Choroid plexus epithelial cell (primary cell): ENCODE measurements around the gene EPHA8.

Experiments used
- DNase-seq: peaks from one replicate; pipeline ENCODE4 v3.0.0-alpha.2; 2010; ENCODE audit warnings: low read depth
- H3K4me3 ChIP-seq: 2 replicates; pipeline ENCODE4 v1.5.1; 2011; ENCODE audit warnings: low read depth, mild to moderate bottlenecking, control low read depth, low read length, moderate library complexity
- TF ChIP-seq, protein P1 (sequence below): conservative IDR thresholded peaks from 2 replicates; pipeline ENCODE4 v1.5.1; 2011; ENCODE audit warnings: low read depth, mild to moderate bottlenecking, control low read depth, inconsistent platforms, low read length, moderate library complexity

EPHA8 gene

DNA sequence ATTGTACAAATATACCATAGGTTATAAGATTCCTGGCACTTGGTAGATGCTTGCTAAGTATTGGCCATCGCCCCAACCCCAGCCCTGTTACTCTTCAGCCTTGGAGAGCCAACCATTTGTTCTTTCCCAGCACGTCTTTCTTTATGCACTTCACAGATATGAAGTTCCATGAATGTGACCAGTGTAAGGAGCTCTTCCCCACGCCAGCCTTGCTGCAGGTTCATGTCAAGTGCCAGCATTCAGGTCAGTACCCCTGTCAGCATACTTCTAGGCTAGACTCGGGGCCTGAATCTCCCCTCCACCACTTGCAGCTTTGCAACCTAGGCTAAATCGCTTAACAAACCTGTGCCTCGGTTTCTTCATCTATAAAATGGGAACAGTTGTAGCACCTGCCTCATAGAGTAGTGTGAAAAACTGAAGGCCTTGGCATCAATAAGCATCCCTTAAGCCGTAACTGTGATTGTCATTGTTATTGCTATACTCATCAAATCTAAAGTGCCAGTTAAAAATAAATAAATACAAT, 41.0 kb upstream of the EPHA8 start:
- no peak overlapping the region for H3K4me3 ChIP-seq
- TF ChIP-seq, protein P1, sequence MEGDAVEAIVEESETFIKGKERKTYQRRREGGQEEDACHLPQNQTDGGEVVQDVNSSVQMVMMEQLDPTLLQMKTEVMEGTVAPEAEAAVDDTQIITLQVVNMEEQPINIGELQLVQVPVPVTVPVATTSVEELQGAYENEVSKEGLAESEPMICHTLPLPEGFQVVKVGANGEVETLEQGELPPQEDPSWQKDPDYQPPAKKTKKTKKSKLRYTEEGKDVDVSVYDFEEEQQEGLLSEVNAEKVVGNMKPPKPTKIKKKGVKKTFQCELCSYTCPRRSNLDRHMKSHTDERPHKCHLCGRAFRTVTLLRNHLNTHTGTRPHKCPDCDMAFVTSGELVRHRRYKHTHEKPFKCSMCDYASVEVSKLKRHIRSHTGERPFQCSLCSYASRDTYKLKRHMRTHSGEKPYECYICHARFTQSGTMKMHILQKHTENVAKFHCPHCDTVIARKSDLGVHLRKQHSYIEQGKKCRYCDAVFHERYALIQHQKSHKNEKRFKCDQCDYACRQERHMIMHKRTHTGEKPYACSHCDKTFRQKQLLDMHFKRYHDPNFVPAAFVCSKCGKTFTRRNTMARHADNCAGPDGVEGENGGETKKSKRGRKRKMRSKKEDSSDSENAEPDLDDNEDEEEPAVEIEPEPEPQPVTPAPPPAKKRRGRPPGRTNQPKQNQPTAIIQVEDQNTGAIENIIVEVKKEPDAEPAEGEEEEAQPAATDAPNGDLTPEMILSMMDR, result no peak
- DNase-seq, result no peak

GRCh38 chr1:22524481-22524880, 38.8 kb upstream of the EPHA8 start:
- DNase-seq, result no peak
- TF ChIP-seq, protein P1, result no peak

GRCh38 chr1:22525211-22525610, 38.1 kb upstream of the EPHA8 start:
- TF ChIP-seq, protein P1, result no peak
- no peak for DNase-seq
- no peak overlapping the region for H3K4me3 ChIP-seq

More at GRCh38 chr1:22524481-22524880, 38.8 kb upstream of the EPHA8 start:
- H3K4me3 ChIP-seq, result no peak overlapping the region

DNA sequence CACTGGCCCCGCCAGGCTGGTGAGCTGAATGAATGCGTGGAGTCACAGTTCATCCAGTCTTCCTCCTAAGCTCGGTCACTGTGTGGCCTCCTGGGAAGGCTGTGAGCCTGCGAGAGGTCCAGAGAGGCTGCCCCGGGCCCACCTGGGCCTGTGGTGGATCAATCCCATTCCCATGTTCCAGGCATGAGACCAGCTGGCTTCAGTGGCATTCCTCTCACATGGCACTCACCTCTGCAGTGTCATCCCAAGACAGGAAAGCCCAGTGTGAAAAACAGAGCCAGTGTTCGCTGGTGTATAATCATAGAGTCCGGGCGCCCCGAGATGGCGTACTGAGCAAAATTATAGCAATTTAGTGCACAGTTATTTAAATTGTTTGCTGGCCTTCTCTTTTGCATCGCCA, 37.6 kb upstream of the EPHA8 start:
- no peak overlapping the region for H3K4me3 ChIP-seq
- DNase-seq, result no peak
- TF ChIP-seq, protein P1, result no peak

DNA sequence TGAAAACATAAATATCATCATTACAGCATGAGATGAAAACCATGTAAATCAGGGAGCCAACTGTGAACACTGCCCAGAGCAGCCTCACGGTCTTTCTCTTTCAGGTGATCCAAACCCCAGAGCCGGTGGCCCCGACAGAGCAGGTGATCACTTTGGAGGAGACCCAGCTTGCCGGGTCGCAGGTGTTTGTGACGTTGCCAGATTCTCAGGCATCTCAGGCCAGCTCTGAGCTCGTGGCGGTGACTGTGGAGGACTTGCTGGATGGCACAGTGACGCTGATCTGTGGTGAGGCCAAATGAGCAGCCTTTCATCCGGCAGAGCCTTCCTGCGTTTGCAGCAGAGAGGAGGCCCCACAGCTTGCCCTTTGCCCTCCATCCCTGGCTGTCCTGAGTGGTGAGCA, 37.2 kb upstream of the EPHA8 start:
- TF ChIP-seq, protein P1, result no peak
- no peak overlapping the region for H3K4me3 ChIP-seq

DNA sequence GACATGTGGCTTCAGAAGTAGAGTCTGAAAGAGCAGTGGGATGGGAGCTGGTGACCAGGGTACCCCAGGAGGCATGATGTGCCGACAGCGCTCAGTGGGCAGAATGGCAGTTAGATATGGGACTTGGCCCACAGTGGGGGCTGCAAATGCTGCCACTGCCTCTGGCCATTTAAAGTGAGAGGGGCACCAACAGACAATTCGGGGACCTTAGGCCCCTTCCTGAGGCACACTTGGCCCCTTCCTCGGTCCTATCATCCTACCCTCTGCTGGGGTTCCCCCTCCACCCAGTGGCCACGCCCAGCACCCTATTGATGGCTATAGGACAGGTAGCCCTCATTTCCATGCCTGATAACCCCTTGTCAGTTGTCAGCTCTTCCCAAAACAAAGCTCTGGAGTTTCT, 36.6 kb upstream of the EPHA8 start:
- TF ChIP-seq, protein P1, result no peak
- H3K4me3 ChIP-seq, result no peak overlapping the region

More for the DNA sequence above, 37.2 kb upstream of the EPHA8 start:
- DNase-seq, result no peak

DNA sequence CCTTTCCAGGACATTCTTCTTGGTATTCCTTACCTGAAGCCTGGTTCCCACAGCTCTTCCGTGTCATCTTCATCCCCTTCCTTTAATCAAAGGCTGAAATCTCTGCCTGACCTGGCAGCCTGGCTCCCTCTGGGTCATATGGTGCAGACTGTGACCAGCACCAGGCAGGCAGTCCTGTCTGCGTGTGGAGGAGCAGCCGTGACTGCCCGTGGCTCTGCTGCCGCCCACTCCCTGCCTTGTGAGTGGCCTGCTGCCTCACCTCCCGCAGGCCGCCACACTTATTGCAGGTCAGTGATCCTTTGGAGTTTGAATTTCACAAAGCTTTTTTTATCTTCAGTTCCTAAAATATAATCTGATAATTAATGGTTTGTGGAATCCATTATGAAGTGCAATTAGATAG, 36.2 kb upstream of the EPHA8 start:
- no peak overlapping the region for H3K4me3 ChIP-seq
- TF ChIP-seq, protein P1, result peak; percentile 13
- DNase-seq, result peak; percentile 21

More for the DNA sequence above, 36.6 kb upstream of the EPHA8 start:
- DNase-seq, result no peak
